Posterior cingulate gyrus (tissue), 11 donors: Measurements from ENCODE around the gene C1orf185.
"Not testable (repeated sequence)": the region's sequence is repeated elsewhere in the genome, so short reads cannot be mapped to it uniquely, and the experiment has no call there.

Experiments
- DNase-seq, 10 donors: peaks; one replicate each; pipeline versions ENCODE4 v3.0.0 to v3.0.0-alpha.2; 2020 to 2021; ENCODE audit warnings: mixed read lengths in 3 of 10
- intact Hi-C: fragments of 100-400 bp; cut with DNase I; formaldehyde crosslinking; loops from one replicate; pipeline ENCODE4 v1.15.1; 2023

Gene C1orf185

GRCh38 chr1:51101976-51102375 lies at the start of gene C1orf185:
TSS of gene C1orf185 (plus strand) at chr1:51102228. CDS start at chr1:51102234, 6 bp downstream.
- intact Hi-C loops: no loop called here
- DNase-seq: no peak

GRCh38 chr1:51058858-51059257 lies 43.2 kb upstream of the C1orf185 start:
- intact Hi-C loops: no loop called here
- DNase-seq: no peak

GRCh38 chr1:51061231-51061918 lies 40.7 kb upstream of the C1orf185 start:
- intact Hi-C loops: no loop called here

GRCh38 chr1:51063121-51063520 lies 38.9 kb upstream of the C1orf185 start:
- no peak for DNase-seq
- intact Hi-C loops: no loop called here

More at GRCh38 chr1:51061231-51061918, 40.7 kb upstream of the C1orf185 start:
- no peak for DNase-seq

GRCh38 chr1:51070011-51070410 lies 32.0 kb upstream of the C1orf185 start:
- intact Hi-C loops: no loop called here
- no peak for DNase-seq

GRCh38 chr1:51070640-51071039 lies 31.4 kb upstream of the C1orf185 start:
- intact Hi-C loops: no loop called here
- no peak for DNase-seq

- intact Hi-C loops: no loop called here
- DNase-seq: no peak
These were observed 30.6 kb upstream of the C1orf185 start for GRCh38 chr1:51071291-51072042.

- DNase-seq: no peak
- intact Hi-C loops: no loop called here
These were observed 30.0 kb upstream of the C1orf185 start for GRCh38 chr1:51072043-51072439.

- no peak for DNase-seq
- intact Hi-C loops: no loop called here
These were observed 29.4 kb upstream of the C1orf185 start for GRCh38 chr1:51072651-51073050.

- intact Hi-C loops: no loop called here
- DNase-seq: no peak
These were observed 28.6 kb upstream of the C1orf185 start for GRCh38 chr1:51073456-51073855.

- no peak for DNase-seq
- intact Hi-C loops: no loop called here
These were observed 15.3 kb upstream of the C1orf185 start for GRCh38 chr1:51086496-51087271.

GRCh38 chr1:51088474-51088873 lies 13.6 kb upstream of the C1orf185 start:
- intact Hi-C loops: no loop called here
- DNase-seq: no peak

GRCh38 chr1:51093581-51093980 lies 8.4 kb upstream of the C1orf185 start:
- intact Hi-C loops: no loop called here
- no peak for DNase-seq

GRCh38 chr1:51097171-51097570 lies 4.9 kb upstream of the C1orf185 start:
- intact Hi-C loops: no loop called here

GRCh38 chr1:51100264-51100880 lies 1.7 kb upstream of the C1orf185 start:
- intact Hi-C loops: no loop called here
- no peak for DNase-seq

More at GRCh38 chr1:51097171-51097570, 4.9 kb upstream of the C1orf185 start:
- DNase-seq: no peak

- no peak for DNase-seq
- intact Hi-C loops: no loop called here
These were observed 12.1 kb downstream of the C1orf185 start for GRCh38 chr1:51114137-51114536.

- DNase-seq: no peak
- intact Hi-C loops: no loop called here
These were observed 13.8 kb downstream of the C1orf185 start for GRCh38 chr1:51115714-51116404.

- intact Hi-C loops: no loop called here
- DNase-seq: no peak
These were observed 17.3 kb downstream of the C1orf185 start for GRCh38 chr1:51119331-51119730.

GRCh38 chr1:51120629-51121028 lies 18.6 kb downstream of the C1orf185 start:
- intact Hi-C loops: no loop called here
- no peak for DNase-seq

- DNase-seq, intact Hi-C loops: not testable (repeated sequence)
These were observed 25.1 kb downstream of the C1orf185 start for GRCh38 chr1:51127152-51127551.
